HTERT RPE-1 (cell line): ENCODE measurements around the gene AEBP1.

Experiments
- in situ Hi-C: fragments of 300-500 bp; cut with MboI; formaldehyde crosslinking; loops from 4 replicates; pipeline ENCODE4 v1.14.3; 2020; ENCODE audit warnings: low sequenced_read_pairs

Gene AEBP1

GRCh38 chr7:44139311-44140010 is 35.3 kb downstream of the AEBP1 start:
- in situ Hi-C loops: no loop called here

GRCh38 chr7:44140341-44140740 is 36.2 kb downstream of the AEBP1 start:
- in situ Hi-C loops: no loop called here

GRCh38 chr7:44141221-44141850 is 37.2 kb downstream of the AEBP1 start, which contains the start of gene MYL7:
Gene MYL7 (minus strand): TSS chr7:44141332. CDS start chr7:44141305, 27 bp downstream.
- in situ Hi-C loops: no loop called here

- in situ Hi-C loops: no loop called here
These were observed 37.9 kb downstream of the AEBP1 start for GRCh38 chr7:44142028-44142427.

DNA sequence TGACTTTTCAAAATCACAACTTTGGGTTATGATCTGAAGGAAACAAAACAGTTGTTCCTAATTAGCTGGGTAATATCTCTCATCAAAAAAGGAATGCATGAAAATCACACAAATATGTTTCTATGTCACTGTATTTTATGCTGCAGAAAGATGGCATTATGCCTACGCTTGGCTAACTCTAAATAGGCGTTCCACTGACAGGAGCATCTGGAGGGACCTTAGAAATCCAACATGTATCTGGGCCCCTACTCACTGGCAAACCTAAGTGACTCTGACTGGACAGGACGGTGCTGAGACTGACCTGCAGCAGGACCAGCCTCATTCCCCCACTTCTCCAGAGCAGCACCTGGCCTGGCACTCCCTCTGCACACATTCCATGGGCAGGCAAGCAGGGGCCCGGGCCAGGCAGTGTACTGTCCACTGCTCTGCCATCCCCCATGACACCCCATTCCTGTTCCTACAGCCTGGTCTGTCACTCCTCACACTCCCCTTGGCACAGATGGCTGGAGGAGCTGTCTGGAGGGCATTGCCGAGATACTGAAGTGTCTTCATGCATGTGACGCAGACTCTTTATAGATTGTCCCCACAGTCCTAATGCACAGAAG is 39.6 kb downstream of the AEBP1 start:
- in situ Hi-C loops: no loop called here

GRCh38 chr7:44144426-44144967 is 40.4 kb downstream of the AEBP1 start:
- in situ Hi-C loops: no loop called here

DNA sequence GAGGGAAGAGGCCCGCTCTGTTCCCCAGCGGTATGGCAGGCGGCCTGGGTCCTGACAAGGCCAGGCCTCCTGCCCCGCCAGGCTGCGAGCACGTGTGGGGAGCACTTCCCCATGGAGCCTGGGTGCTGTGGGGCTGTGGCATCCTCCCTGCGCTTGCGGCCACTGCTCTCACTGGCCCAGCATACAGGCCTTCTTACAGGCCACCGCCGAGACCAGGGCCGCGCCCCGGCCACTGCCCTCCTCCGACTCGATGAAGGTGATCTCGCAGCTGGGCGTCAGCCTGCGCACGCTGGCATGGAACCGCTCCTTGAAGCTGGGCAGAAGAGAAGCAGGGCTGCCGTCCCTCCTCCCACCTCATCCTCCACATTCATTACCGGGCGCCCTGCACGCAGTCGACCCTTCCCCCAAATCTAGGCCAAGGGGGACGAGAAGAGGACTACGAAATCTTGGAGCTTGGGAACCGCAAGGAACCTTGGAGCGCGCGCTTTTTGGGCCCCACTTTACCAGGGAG is 40.9 kb downstream of the AEBP1 start:
- in situ Hi-C loops: no loop called here

- in situ Hi-C loops: no loop called here
These were observed 41.4 kb downstream of the AEBP1 start for GRCh38 chr7:44145479-44145968.

- in situ Hi-C loops: no loop called here
These were observed 42.1 kb downstream of the AEBP1 start for GRCh38 chr7:44145969-44146911.

DNA sequence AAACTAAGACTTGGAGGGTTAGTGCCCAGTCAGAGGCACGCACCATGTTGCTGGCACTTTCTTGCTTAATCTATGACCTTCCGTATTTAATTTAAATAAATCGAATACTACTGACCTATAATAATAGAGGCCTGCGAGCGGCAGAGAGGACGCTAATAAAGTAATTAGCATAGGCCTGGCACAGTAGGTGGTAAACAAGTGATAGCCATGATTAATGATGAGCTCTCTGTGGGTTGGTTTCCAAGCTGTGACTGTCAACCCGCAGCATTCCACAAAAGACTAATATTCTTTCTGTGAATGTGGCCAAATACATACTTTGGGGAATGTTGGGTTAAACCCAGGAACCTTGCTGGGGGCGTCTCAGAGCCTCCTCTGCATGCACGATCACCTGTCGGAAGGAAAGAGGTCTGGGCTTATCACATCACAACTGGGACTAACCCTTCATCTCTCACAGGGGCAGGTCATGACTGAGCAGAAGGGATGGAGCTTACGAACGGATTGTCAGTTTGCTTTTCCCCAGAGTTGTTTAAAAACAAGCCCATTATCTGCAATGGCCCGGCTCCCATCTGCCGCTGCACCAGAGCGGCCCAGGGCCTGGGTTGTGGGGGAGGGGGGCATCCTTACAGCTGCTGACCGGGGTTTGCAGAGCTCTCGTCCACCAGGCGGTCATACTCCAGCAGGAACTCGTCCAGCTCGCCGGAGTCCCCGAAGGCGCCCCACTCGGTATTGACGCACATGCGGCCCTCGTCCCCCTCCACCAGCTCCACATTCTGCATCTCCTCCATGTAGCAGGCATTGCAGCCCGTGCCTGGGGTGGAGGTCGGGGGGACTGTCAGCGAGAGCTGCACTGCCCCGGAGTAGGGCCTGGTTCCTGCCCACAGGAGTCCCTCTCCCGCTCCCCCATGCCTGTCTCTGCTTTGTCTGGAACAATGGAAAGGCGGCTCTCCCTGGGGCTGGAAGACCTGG is 43.2 kb downstream of the AEBP1 start:
- in situ Hi-C loops: no loop called here

- in situ Hi-C loops: no loop called here
These were observed 44.0 kb downstream of the AEBP1 start for GRCh38 chr7:44148166-44148565.

- in situ Hi-C loops: no loop called here
These were observed 44.9 kb downstream of the AEBP1 start for GRCh38 chr7:44148961-44149536.

DNA sequence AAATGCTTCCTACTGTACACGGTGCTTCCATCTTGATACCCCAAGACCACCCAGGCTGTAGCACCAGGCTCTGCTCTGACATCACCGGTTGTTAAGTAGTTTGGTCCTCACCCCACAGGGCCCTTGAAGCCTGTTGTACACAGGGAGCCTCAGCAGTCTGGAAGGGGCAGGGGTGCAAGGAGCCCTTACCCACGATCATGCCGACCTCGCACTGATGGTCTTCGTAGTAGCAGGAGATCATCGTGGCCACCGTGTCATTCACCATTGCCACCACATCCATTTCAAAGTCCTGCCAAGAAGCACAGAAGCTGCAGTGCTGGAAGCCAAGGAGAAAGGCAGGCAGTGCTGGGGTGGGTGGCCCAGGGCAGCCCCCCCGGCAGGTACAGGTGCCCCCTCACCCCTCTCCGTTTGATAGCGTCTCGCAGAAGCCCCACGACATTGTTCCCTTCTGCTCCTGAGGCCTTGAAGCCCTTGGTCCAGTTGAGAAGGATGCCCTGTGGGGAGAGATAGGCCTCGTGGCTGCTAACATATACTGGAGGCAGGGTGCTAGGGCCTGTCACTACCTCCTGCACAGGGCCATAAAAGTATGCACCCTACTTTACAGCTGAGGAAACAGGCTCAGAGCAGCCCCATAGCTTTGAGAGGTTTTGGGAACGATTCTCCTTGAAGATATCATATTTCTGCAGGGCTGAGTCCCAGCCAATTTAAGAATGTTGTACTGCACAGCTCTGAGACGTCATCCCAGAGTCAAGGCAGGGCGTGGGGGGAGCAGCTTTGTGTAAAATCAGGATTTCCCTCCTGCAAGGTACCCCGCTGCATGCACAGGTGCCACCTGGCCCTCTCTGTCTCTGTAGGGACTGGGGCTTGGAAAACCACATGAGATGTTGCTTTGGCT is 45.7 kb downstream of the AEBP1 start:
- in situ Hi-C loops: no loop called here

DNA sequence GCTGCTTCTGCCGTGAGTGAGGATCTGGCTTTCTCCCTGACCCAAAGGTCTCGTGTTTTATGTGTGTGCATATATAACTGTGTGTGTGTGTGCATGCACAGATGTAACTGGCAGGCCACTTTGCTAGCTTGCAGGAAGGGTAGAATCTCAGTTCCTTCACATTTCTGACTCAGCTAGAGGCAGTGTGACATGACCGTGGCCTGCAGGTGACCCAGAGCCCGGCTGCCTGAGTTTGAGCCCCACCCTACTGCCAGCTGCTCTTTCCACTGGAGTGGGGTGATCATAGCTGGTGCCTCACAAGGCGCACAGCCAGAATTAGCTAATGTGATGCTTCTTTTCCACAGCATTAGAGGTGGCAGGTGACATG is 46.3 kb downstream of the AEBP1 start:
- in situ Hi-C loops: no loop called here

GRCh38 chr7:44150966-44151941 is 47.1 kb downstream of the AEBP1 start:
- in situ Hi-C loops: no loop called here

- in situ Hi-C loops: no loop called here
These were observed 47.8 kb downstream of the AEBP1 start for GRCh38 chr7:44151956-44152355.
